NCI-H187 treated with DMSO at 0.1 percent for 48 hours (cell line): ENCODE results near the gene C2CD3.

ENCODE experiments used
- DNase-seq: peaks from one replicate; lab custom pipeline; 2025; lab: John Stamatoyannopoulos, UW

The C2CD3 gene

GRCh38 chr11:74170694-74171629, at the start of gene C2CD3, which contains the start of gene PPME1:
TSS of gene C2CD3 (minus strand) at chr11:74171002. CDS start at chr11:74170792, 210 bp downstream.
TSS of gene PPME1 (plus strand) at chr11:74171289. CDS start at chr11:74171422, 133 bp downstream.
- DNase-seq: peak; percentile 96

GRCh38 chr11:74220376-74220775, 49.6 kb upstream of the C2CD3 start:
- DNase-seq: no peak

- DNase-seq: no peak
Observed at GRCh38 chr11:74212533-74212932, 41.7 kb upstream of the C2CD3 start.

- DNase-seq: no peak
Observed at GRCh38 chr11:74208507-74208906, 37.7 kb upstream of the C2CD3 start.

- DNase-seq: no peak
Observed at GRCh38 chr11:74206746-74207145, 35.9 kb upstream of the C2CD3 start.

DNA sequence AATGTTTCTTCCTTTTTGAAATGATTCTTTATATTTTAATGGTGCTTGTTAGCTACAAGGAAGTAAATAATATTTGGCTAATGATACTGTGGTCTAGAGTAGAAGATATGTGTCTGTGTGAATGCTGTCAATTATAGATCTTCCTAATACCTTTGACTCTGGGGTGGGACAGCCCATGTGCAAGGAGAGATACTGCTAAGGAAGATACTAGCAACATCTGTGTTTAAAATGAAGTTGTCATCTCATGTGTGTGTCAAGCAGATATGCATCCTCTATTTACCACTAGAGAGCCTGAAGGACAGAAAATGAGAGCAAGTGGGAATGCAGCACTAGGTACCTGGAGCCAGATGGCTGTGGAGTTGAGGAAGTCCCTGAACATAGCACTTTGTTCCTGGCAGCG, 34.4 kb upstream of the C2CD3 start:
- no peak for DNase-seq

GRCh38 chr11:74204701-74205100, 33.9 kb upstream of the C2CD3 start:
- DNase-seq: no peak

- DNase-seq: no peak
Observed at GRCh38 chr11:74203966-74204365, 33.2 kb upstream of the C2CD3 start.

DNA sequence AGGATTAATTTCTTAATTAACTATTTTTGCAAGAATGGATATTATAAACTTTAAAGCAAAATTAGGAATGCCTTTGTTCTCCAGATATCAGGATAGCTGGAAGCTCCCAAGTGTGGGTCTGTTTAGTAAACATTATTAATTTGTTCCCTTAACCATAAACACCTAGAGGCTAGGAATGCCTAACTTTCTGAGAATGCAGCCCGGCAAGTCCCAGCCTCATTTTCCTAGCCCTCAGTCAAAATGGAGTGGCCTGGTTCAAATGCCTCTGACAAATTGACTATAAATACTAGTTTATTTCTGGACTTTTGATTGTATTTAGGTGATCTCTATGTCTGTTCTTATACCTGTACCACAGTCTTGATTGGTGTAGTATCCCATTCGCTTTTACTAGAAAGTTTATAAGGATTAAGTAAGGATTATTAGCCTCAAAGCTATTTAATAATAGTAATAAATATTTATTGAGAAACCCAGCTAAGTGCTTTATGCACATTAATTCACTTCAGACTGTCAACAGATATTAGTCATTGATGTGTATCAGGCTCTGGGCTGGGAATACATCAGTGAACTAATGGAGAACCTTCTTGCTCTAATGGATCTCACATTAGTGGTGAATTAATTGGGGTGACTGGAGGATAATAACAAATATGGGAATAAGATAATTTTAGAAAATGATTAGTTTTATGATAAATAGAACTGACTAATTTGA, 26.1 kb upstream of the C2CD3 start:
- no peak for DNase-seq

GRCh38 chr11:74195828-74196227, 25.0 kb upstream of the C2CD3 start:
- DNase-seq: no peak

DNA sequence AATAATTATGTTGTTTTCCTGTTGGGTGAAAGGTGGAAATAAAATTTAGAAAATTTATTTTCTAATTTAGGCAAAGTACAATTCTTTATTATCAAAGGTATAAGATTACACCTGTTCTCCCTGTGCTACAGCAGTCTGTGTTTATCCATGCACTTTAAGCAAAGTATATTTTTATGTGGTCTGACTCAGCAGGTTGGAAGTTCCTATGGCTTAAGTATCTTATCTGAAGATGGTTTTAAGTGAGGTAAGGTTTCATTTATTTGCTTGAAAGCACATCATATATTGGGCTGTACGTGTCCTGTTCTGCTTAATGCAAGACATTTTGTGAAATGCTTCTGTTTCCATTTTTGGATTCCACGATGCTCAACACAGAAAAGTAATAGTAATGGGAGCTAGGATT, 14.9 kb upstream of the C2CD3 start:
- DNase-seq: peak; percentile 22

GRCh38 chr11:74185285-74185684, 14.5 kb upstream of the C2CD3 start:
- DNase-seq: no peak

GRCh38 chr11:74182635-74183034, 11.8 kb upstream of the C2CD3 start:
- DNase-seq: no peak

- DNase-seq: no peak
Observed at GRCh38 chr11:74179234-74180052, 8.6 kb upstream of the C2CD3 start.

DNA sequence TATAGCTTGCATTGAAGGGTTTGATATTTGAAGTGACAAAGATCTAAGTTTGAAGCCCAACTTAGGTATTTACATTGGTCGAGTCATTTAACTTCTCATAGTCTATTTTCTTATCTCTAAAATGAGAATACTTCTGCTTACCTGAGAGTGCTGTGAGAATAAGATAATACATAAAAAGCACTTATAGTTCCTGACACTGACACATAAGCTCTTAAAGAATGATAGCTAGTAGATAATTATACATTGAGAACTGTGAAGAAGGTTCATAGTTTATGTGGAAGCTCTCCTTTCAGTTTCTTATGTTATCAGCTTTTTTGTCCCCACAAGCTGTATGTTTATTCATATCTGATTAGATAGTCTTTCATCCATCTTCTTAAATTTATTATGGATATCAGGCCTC, 5.1 kb upstream of the C2CD3 start:
- DNase-seq: no peak

GRCh38 chr11:74171997-74172396, 1.2 kb upstream of the C2CD3 start:
- DNase-seq: no peak

DNA sequence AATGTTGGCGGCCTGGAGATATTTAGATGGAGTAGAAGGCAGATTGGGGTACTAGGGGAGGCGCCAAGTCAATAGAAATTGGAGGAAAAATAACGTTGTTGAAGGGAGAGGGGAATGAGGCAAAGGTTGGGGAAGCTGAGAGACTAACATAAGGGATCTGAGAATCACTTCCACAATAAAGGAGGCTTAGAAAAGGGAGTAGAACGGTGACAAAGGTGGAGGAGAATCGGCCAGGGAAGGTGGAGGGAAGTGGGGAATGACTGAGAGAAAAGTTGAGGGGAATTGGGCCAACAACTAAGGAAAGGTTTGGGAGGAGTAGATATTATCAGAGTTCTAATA, 797 bp upstream of the C2CD3 start:
- no peak for DNase-seq

- DNase-seq: no peak
Observed at GRCh38 chr11:74169738-74170458, 904 bp downstream of the C2CD3 start.

DNA sequence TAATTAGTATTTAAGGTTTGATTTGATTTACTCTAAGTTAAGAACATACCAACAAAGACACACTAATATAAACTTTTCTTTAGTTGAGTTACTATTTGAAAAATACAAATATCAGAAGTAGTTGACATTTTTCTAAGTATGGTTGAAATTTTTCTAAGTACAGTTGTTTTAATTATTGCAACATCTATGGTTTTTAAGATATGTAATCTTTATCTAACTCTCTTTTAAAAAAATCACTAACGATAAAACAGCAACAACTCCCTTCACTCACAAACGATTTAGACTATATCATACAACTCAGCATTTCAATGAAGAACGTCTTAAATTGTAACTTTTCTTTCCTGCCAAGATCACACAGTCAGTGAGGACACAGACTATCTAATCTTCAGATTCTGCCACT, 2.0 kb downstream of the C2CD3 start:
- no peak for DNase-seq

- DNase-seq: no peak
Observed at GRCh38 chr11:74162681-74163467, 7.9 kb downstream of the C2CD3 start.

GRCh38 chr11:74159642-74160041, 11.2 kb downstream of the C2CD3 start:
- no peak for DNase-seq
